NCI-H510A (cell line): Measurements from ENCODE around the gene CTSV.
A peak's percentile ranks its signal among the peaks of the same experiment; 100 is the strongest.
"Not testable (repeated sequence)": the region's sequence is repeated elsewhere in the genome, so short reads cannot be mapped to it uniquely, and the experiment has no call there.

ENCODE experiments used
- DNase-seq: peaks from one replicate; lab custom pipeline; 2025; lab: John Stamatoyannopoulos, UW

Gene CTSV

DNA sequence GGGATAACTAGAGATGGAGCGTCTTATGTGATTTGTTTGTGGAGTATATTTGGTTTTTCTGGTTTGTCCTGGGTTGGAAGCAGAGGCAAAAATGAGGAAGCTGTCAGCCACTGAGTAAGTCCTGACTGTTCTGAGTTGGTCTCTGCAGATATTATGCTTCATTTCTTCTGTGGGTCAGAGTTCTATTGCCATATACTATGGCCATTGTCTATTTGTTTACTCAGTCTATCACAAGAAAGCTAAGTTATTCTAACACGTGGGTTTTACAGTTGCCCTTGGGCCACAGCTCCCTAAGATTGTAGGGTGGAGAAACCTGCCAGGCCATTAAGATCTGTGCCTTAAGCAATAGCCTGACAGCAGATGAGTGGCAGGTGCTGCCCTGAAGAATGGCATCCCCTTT, 3.0 kb upstream of the CTSV start:
- no peak for DNase-seq

DNA sequence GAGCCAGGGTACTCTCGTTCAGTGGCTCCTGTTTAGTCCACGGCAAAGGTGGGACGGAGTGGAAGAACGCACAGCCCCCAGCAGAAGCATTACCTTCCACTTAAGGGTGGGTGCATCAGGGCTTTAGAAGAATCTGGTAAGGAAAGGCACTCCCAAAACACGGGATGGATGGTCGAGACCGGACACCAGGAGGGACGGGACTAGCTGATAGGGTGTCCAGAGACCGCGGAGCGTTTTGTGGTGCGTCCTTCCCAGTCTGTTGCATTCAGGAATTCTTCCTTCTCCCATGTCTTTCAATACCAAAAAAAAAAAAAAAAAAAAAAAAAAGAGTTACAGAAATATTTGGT, 545 bp upstream of the CTSV start:
- DNase-seq = no peak

DNA sequence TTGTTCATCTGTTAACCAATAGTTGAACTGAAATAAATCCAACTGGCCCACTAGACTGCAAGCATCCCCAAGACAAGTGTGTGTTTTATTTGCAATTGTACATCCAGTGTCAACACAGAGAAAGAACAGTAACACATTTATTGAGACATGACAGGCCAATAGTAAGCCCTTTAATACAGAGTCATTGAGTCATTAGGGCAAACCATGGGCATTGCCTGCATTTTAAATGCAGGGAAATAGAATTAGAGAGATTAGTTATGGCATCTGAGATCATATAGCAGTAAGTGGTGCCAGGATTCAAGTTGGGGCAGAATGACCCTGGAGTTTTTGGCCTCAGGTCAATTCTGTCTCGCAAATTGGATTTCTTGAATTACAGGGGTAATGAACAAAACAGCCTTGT, 15.4 kb downstream of the CTSV start:
- DNase-seq = not testable (repeated sequence)

DNA sequence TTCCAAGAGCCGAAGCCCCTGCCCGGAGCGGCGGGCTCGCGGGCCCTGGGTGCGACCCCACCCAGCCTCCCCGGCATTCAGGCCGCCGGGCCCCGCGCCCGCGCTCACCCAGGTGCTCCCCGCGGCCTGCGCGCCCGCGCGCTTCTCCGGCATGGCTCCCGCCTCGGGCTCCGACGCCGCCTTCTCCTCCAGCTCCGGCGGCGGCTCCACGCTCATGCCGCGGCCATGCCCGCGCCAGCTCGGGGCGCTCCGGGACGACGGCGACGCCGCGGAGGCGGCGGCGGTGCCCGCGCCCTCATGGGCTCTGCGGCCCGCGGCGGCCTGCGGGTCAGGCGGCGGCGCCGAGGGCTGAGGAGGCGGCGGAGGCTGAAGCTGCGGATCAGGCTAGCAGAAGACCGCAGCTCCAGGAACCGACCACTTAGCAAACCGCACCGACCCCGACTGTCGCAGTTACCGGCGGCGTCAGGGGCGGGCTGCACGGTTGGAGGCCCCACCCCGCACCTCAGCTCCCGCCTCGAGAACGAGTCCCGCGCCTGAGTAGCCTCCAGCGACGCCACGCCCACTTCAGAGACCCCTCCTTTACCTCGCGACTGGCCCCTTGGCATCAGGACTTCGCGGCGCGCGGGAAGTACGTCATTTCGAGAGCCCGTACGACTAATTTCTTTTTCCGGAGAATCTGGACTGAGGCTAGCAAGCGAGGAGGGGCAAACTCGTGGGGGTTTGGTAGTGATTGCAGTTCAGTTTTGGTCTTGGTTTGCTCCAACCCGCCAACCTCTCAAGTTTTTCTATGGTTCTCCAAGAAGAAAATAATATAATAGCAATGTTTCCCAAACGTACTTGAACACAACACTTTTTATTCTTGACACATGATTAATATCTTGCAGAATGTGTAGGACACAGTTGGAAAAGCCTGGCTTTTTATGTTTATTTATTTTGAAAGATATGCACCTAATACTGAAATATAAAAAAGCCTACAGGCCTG, 25.5 kb downstream of the CTSV start:
- DNase-seq = peak; percentile 29

DNA sequence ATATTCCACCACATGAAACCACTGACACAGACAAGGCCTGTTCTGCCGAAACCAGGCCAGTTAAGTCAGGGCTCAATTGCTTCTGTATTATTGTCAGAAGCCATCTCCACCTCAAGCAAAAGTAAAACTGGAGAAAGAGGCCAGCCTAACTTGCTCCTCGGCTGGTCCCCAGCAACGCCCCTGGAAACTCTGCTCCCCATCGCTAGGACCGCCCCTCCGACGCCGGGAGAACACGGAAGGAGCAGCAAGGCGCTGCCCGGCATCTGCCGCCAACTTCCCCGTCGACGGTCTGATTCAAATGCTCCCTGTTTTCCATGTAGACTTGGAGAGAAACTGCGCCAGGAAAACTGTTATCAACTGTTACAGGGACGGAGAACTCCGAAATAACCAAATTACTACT, 26.3 kb downstream of the CTSV start:
- not testable (repeated sequence) for DNase-seq

DNA sequence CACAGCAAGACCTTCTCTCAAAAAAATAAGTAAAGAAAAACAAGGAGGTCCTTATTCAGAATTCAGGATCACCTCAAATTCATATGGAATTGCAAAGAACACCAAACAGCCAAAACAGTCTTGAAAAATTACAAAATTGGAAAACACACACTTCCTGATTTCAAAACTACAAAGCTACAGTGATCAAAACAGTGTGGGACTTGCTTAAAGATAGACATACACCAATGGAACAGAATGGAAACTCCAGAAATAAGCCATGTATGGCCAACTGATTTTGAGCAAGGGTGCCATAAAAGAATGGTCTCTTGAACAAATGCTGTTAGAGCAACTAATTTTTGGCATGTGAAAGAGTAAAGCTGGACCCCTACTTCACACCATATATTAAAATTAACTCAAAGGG, 36.7 kb downstream of the CTSV start:
- not testable (repeated sequence) for DNase-seq

DNA sequence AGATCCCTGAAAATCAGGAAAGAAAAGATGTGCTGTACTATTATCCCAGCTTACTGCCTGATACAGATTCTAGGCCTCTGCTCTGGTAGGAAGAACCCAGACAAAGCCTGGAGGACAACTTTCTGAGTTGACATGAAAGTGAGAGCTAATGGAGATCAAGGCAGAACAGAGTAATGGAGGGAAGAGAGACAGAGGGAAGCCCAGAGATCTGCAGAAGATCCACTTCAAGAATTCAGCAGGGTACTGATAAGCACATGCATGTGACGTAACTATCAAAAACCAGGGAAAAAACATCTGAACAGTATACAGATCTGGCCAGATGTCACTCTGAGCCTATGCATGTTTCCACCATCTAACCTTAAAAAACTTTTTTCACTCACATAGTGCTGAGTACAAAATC, 37.6 kb downstream of the CTSV start:
- not testable (repeated sequence) for DNase-seq

DNA sequence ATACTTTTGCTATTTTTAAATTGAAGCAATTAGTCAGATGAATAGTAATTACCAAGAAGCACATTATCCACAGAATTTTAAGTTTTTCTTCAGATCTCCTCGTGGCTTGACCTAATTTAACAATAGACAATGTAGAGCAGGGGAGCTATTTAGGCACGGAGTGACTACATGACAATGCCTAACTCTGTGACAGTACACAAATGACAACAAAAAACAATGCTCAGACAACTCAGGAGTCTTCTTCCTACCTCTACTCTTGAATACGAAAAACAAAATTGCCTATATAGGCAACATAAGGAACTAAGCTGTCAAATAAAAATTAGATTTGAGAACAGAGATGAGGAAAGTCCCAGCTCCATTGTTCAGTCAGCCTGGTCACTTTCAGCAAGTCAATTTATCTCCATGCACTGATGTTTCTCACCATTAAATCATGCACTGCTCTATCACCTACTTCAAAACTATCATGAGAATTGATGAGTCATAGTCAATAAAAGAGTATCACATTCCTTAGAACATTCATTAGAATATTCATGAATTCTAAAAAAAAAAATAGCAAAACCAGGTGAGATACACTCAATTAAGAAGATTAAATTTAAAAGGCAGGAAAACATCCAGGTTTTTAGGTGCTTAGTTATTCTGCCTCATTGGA, 38.7 kb downstream of the CTSV start:
- not testable (repeated sequence) for DNase-seq

DNA sequence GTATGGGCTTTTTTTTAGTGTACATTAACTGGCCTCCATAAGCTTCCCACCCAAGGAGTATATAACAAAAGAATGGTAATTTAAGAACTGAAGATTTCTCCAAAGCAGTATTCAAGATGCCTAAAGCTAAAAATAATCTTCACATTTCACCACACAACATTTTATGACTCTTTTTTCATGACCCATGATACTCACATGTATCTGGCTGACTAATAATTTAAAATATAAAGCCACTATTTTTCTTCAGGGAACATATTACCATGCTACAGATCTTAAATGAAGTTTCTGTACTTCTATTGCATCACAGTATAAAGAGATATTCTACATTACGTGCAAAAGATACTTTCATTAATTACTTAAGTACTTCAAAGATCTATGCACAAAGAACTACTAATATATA, 39.2 kb downstream of the CTSV start:
- DNase-seq = not testable (repeated sequence)

DNA sequence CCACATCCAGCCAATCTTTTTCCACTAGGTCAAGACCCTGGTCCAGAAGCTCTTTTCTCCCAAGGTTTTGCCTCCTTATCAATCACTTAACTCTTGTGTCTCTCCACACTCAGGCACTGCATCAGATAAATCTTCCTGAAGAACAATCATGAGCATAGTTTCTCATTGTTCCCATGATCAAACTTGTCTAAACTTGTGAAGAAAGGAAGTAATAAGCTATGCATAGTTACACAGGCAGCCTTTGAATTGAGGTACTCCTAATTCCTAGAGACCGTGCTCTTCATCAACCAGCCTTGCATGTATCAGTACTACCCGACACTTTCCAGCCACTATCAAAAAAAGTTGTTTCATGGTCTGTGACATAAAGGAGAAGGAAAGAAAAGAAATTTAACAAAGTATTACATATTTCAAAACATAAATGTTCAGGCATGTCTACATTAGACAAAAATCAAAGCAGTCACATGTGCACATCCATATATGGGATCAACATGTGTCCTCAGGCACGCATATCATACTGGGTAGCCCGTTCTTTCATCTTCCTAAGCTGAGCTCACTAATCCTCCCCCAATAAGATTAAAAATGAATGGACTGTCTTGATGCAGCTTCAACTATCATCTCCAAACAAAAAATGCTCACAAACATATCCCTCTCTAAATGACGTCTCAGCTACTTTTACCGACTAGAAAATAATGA, 41.8 kb downstream of the CTSV start:
- not testable (repeated sequence) for DNase-seq

DNA sequence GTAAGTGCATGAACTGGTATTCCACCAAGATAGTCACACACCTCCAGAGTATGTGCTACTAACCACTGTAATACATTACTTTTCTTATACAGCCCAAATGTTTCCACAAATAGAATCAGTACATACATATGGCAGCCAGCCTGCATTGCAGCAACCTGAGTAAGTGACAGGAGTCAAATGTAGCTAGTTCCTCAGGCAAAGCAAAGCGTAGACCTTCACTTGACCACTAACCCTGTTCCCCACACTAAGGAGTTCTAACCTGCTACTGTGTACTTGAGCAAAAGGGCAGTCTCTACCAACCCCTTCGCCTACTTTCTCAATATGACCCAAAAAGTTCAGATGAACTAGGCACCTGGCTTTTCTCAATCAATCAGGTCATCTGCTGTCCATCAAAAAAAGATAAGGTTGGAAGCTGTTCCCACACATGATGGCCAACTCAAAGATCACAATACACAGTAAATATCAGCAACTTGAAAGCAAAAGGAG, 44.4 kb downstream of the CTSV start:
- not testable (repeated sequence) for DNase-seq

DNA sequence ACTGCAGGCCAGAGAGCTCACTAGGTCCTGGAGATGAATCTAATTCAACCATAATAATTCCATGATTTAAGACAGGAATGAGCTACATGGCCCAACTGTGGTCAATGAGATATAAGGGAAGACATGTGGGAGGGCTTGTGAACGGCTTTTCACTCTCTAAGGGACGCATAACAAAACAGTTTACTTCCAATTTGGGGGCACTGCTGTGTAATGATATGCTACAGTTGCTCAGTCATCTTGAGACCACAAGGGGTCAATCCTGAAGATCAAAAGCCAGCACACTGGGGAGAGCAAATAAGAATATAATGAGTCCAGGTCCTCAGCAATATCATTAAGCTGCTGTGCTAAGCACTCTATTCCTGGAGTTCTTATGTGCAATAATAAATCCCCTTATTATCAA, 46.6 kb downstream of the CTSV start:
- not testable (repeated sequence) for DNase-seq

DNA sequence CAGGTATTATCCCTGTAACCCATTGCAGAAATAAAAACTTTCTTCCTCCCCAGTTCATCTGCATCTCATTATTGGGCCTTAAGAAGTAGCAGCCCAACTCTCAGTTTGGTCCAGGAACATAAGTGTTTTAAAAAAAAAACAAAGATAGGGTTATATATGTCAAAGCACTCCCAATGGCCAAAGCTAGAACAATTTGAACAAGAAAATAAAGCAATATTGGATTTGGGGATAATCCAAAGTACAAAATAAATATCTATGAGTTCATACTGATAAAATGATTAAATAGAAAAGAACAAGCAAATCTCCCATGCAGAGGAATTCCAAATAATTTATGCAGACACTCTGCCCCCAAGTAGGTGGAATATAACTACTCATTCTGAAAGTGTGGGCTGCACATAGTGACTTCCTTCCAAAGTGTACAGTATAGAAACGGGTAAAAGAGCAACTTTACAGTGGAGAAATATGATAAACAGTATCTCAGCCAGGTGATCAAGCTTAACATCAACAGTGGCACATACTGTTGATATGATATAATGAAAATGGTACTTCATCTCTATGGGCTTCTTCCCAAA, 49.1 kb downstream of the CTSV start:
- not testable (repeated sequence) for DNase-seq

DNA sequence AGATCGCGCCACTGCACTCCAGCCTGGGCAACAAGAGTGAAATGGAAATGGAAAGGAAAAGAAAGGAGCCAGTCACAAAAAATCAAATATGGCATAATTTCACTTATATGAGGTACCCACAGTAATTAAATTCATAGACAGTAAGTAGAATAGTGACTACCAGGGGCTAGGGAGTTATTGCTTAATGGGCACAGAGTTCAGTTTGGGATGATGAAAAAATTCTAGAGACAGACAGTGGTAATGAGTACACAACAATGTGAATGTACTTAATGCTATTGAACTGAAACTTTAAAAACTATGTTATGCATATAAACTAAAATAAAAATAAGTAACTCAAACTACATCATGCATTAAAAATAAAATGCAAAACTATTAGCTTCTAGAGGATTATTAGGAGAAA, 54.1 kb downstream of the CTSV start:
- not testable (repeated sequence) for DNase-seq

DNA sequence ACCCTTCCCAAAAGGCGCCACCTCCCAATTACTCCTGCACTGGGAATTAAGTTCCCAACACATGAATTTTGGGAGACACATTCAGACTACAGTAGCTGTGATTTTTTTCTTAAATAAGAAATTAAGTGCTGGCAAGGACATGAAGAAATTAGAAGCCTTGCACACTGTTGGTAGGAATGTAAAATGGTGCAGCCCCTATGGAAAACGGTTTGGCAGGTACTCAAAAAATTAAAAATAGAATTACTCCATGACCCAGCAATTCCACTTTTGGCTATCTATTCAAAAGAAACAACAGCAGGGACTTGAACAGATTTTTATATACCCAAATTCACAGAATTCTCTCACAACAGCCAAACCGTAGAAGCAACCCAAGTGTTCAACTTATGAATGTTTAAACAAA, 54.8 kb downstream of the CTSV start:
- not testable (repeated sequence) for DNase-seq

DNA sequence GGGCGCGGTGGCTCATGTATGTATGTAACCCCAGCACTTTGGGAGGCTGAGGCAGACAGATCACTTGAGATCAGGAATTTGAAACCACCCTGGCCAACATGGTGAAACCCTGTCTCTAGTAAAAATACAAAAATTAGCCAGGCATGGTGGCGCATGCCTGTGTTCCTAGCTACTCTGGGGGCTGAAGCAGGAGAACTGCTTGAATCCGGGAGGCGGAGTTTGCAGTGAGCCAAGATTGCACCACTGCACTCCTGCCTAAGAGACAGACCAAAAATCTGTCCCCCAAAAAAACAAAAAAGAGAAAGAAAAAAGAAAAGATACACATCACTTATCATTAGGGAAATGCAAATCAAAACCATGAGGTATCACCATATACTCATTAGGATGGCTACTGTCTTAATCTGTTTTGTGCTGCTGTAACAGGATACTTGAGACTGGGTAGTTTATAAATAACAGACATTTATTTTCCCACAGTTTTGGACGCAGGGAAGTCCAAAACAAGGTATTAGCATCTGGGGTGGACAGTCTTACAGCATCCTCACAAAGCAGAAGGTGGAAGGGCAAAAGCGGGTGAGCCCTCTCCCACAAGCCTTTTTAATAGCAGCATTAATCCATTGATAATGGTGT, 55.3 kb downstream of the CTSV start:
- not testable (repeated sequence) for DNase-seq
